GM23338 (cell line): Measurements from ENCODE around the gene CMSS1. TPM values are rescaled to one million over a fixed set of nuclear protein-coding genes. Genes with fewer than 3 reads are reported as not detected.

Experiments
- ATAC-seq: fragments of 200-7000 bp; cut with Tn5 transposase; 3 replicates; pipeline ENCODE4 v1.9.1; 2020
- DNase-seq: peaks from one replicate; pipeline ENCODE4 v3.0.0-alpha.2; 2015; ENCODE audit warnings: low spot score
- H2AFZ ChIP-seq: fragments of 200-600 bp; sonication (generic); 2 replicates; pipeline ENCODE4 v1.8.0; 2016; ENCODE audit warnings: antibody characterized with exemption, mild to moderate bottlenecking, moderate library complexity
- H3F3A ChIP-seq: fragments of 200-600 bp; sonication (generic); replicated peaks from 2 replicates; pipeline ENCODE4 v1.8.0; 2017; ENCODE audit warnings: antibody characterized with exemption, mixed run types, low read depth
- H3K27ac ChIP-seq: fragments of 200-600 bp; sonication (generic); 2 replicates; pipeline ENCODE4 v1.6.1; 2016; ENCODE audit warnings: low read depth
- H3K27me3 ChIP-seq: fragments of 200-600 bp; sonication (generic); 2 replicates; pipeline ENCODE4 v1.8.0; 2016; ENCODE audit warnings: mild to moderate bottlenecking, mixed run types, moderate library complexity; ENCODE audit not compliant: insufficient read depth
- H3K36me3 ChIP-seq: fragments of 200-600 bp; sonication (generic); 2 replicates; pipeline ENCODE4 v1.8.0; 2016; ENCODE audit warnings: mild to moderate bottlenecking; ENCODE audit not compliant: insufficient read depth
- H3K4me1 ChIP-seq: fragments of 200-600 bp; sonication (generic); 2 replicates; pipeline ENCODE4 v1.8.0; 2016; ENCODE audit warnings: mild to moderate bottlenecking, moderate library complexity; ENCODE audit not compliant: insufficient read depth
- H3K4me2 ChIP-seq: fragments of 200-600 bp; sonication (generic); 2 replicates; pipeline ENCODE4 v1.7.1; 2017; ENCODE audit warnings: mixed run types
- H3K4me3 ChIP-seq: fragments of 200-600 bp; sonication (generic); 2 replicates; pipeline ENCODE4 v1.6.1; 2016; ENCODE audit warnings: mixed run types
- H3K79me2 ChIP-seq: fragments of 200-600 bp; sonication (generic); replicated peaks from 2 replicates; pipeline ENCODE4 v1.8.0; 2017; ENCODE audit warnings: mild to moderate bottlenecking; ENCODE audit not compliant: insufficient read depth
- H3K9me2 ChIP-seq: fragments of 200-600 bp; sonication (generic); 2 replicates; pipeline ENCODE4 v1.8.0; 2017; ENCODE audit not compliant: insufficient read depth
- H4K20me1 ChIP-seq: fragments of 200-600 bp; sonication (generic); replicated peaks from 2 replicates; pipeline ENCODE4 v1.8.0; 2017; ENCODE audit warnings: mild to moderate bottlenecking; ENCODE audit not compliant: insufficient read depth
- H3K27ac Mint-ChIP-seq: 2 replicates; pipeline ENCODE4 v1.8.0; 2020; ENCODE audit warnings: inconsistent platforms, mild to moderate bottlenecking, moderate library complexity, mixed read lengths
- H3K27me3 Mint-ChIP-seq: 3 replicates; pipeline ENCODE4 v1.8.0; 2022; ENCODE audit warnings: low read depth, mild to moderate bottlenecking, moderate library complexity, mixed read lengths, inconsistent platforms; ENCODE audit not compliant: insufficient read depth, poor library complexity
- H3K36me3 Mint-ChIP-seq: 3 replicates; pipeline ENCODE4 v1.8.0; 2021; ENCODE audit warnings: low read depth, mild to moderate bottlenecking, inconsistent platforms, moderate library complexity, mixed read lengths
- H3K4me1 Mint-ChIP-seq: 3 replicates; pipeline ENCODE4 v1.8.0; 2020; ENCODE audit warnings: mild to moderate bottlenecking, inconsistent platforms, mixed read lengths
- H3K4me3 Mint-ChIP-seq: 3 replicates; pipeline ENCODE4 v1.8.0; 2021; ENCODE audit warnings: moderate library complexity, mild to moderate bottlenecking, inconsistent platforms, mixed read lengths
- H3K9me3 Mint-ChIP-seq: 3 replicates; pipeline ENCODE4 v1.8.0; 2020; ENCODE audit warnings: moderate library complexity, mild to moderate bottlenecking, inconsistent platforms, mixed read lengths
- CREB1 ChIP-seq: fragments of 250-450 bp; sonication (Bioruptor Pico); IDR thresholded peaks from 2 replicates; pipeline ENCODE4 v1.5.0; 2020; ENCODE audit warnings: low read depth, mild to moderate bottlenecking, moderate library complexity
- CTCF ChIP-seq, 2 experiments: fragments of 200-600 bp in 1 of 2; sonication (generic) in 1 of 2; conservative IDR thresholded peaks; 2 replicates each; pipeline versions ENCODE4 v1.5.1 to v1.6.1; 2016 to 2017; ENCODE audit warnings: antibody characterized with exemption in 2 of 2, low read depth in 2 of 2, mild to moderate bottlenecking in 2 of 2, moderate library complexity in 1 of 2
- EZH2phosphoT487 ChIP-seq: fragments of 200-600 bp; sonication (generic); IDR thresholded peaks from one replicate; pipeline ENCODE4 v1.8.1; 2018; ENCODE audit warnings: antibody characterized with exemption; ENCODE audit not compliant: unreplicated experiment
- NANOG ChIP-seq: IDR thresholded peaks from 2 replicates; pipeline ENCODE4 v1.6.1; 2016; ENCODE audit warnings: antibody characterized with exemption, borderline replicate concordance
- POLR2AphosphoS5 ChIP-seq: IDR thresholded peaks from 2 replicates; pipeline ENCODE4 v1.6.1; 2016; ENCODE audit warnings: antibody characterized with exemption, low read depth
- REST ChIP-seq: IDR thresholded peaks from one replicate; pipeline ENCODE4 v1.6.1; 2018; ENCODE audit warnings: antibody characterized with exemption; ENCODE audit not compliant: unreplicated experiment
- STAT1 ChIP-seq: IDR thresholded peaks from one replicate; pipeline ENCODE4 v1.6.1; 2016; ENCODE audit warnings: antibody characterized with exemption; ENCODE audit not compliant: unreplicated experiment
- ZNF114 ChIP-seq: fragments of 250-450 bp; sonication (Bioruptor Pico); IDR thresholded peaks from 2 replicates; pipeline ENCODE4 v1.5.0; 2020; ENCODE audit warnings: mild to moderate bottlenecking, moderate library complexity
- ZNF331 ChIP-seq: fragments of 250-450 bp; sonication (Bioruptor Pico); IDR thresholded peaks from 2 replicates; pipeline ENCODE4 v1.5.0; 2020; ENCODE audit warnings: low read depth, mild to moderate bottlenecking, moderate library complexity
- polyA plus RNA-seq: library from polyadenylated mRNA; unstranded; fragments of >200 nt; fragmentation: Nextera tagmentation; extraction: Ambion mirVana; gene quantifications from 2 replicates; pipeline ENCODE4 v1.2.1, GENCODE V29; 2016
- total RNA-seq: library from RNA; depleted of rRNA; stranded (reverse); fragments of >200 nt; shearing (Covaris generic); gene quantifications from 2 replicates; pipeline ENCODE4 v1.2.3, GENCODE V29; 2014
- TF ChIP-seq, protein P1 (sequence below): IDR thresholded peaks from 2 replicates; pipeline ENCODE4 v1.6.1; 2016; ENCODE audit warnings: antibody characterized with exemption

The CMSS1 gene
- total and polyA plus RNA-seq, 2 experiments from 2014 or later = 39.4 to 187 TPM

DNA sequence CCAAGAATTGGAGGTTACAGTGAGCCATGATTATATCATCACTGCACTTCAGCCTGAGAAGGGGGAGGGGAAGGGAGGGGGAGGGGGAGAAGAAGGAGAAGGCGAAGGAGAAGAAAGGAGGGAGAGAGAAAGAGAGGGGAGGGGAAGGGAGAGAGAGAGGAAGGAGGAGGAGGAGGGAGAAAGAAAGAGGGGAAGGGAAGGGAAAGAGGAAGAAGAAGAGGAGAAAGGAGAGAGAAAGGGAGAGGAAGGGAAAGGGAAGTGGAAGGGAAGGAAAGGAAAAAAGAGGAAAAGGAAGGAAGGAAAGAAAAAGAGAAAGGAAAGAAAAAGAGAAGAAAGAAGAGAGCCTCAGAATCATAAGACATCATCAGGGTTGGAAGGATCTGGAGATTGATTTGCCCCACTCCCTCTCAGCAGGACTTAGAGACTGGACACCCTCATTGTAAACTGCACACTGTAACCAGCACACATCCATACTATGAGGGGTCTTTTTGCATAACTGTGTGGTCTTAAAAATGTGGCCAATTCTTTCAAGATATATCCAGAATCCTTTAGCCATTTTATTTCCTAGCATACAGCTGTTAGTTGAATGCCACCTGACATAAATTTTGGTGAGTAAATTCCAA lies 130.9 kb downstream of the CMSS1 start (continued):
- TF ChIP-seq, protein P1, sequence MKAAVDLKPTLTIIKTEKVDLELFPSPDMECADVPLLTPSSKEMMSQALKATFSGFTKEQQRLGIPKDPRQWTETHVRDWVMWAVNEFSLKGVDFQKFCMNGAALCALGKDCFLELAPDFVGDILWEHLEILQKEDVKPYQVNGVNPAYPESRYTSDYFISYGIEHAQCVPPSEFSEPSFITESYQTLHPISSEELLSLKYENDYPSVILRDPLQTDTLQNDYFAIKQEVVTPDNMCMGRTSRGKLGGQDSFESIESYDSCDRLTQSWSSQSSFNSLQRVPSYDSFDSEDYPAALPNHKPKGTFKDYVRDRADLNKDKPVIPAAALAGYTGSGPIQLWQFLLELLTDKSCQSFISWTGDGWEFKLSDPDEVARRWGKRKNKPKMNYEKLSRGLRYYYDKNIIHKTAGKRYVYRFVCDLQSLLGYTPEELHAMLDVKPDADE = no peak
- TF ChIP-seq NANOG (no peak), STAT1 (no peak), ZNF331 (CRISPR knock-in tag) (no peak)

- Mint-ChIP-seq H3K36me3 (no peaks in the 10 kb centered on the region), H3K9me3 (no peaks in the 10 kb centered on the region), H3K27me3 (peaks cover 2% of the 10 kb centered on the region), H3K4me1 (peaks cover 27% of the 10 kb centered on the region), H3K27ac (no peak overlapping the region; the same call in 1 of the 2 replicates), H3K4me3 (no peak overlapping the region)
- Histone ChIP-seq H3K4me3 (no peak overlapping the region), H3K4me2 (no peak overlapping the region), H4K20me1 (no peaks in the 10 kb centered on the region), H3K27me3 (no peaks in the 10 kb centered on the region), H2AFZ (no peak overlapping the region), H3K79me2 (no peaks in the 10 kb centered on the region; the same call in 1 of the 2 replicates), H3K27ac (no peak overlapping the region), H3F3A (no peaks in the 10 kb centered on the region), H3K36me3 (no peaks in the 10 kb centered on the region), H3K9me2 (no peaks in the 10 kb centered on the region), H3K4me1 (peaks cover 35% of the 10 kb centered on the region)
- ATAC-seq = no peak
- no peak for DNase-seq
- TF ChIP-seq CREB1 (no peak), ZNF114 (CRISPR knock-in tag) (no peak), NANOG (no peak), CTCF (conservative IDR thresholded peaks at IDR 0.05; ENCODE audit: low read depth in 2 of 2) (no peak), POLR2AphosphoS5 (no peak), ZNF331 (CRISPR knock-in tag) (no peak), EZH2phosphoT487 (no peak), REST (no peak)
- TF ChIP-seq, protein P1 = no peak
Measured at GRCh38 chr3:99949956-99950670, 132.5 kb downstream of the CMSS1 start.
